Measurements from ENCODE around the gene CDK6.
A peak's percentile ranks its signal among the peaks of the same experiment; 100 is the strongest.

The CDK6 gene

DNA sequence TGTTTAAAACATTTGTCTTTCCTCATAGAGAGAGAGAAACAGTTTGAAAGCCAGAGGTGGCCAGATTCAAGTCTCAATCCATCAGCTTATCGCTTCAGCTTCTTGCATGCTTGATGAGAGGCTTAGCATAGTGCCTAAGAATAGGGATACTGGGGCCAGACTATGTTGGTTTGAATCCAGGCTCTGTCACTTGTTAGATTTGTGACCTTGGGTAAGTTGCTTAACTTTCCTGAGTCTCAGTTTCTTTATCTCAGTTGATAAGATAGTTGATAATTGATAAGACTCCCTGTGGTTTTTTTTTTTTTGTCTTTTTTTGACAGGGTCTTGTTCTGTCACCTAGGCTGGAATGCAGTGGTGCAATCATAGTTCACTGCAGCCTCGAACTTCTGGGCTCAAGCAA is 12.1 kb upstream of the CDK6 start:
- no peak overlapping the region for H3K27ac ChIP-seq (ENCODE audit: low read length)
- no peak overlapping the region for H3K9ac ChIP-seq (ENCODE audit: low read depth, low read length)
- no peaks in the 10 kb centered on the region for H3K9me3 ChIP-seq (ENCODE audit: insufficient read depth, low read length, severe bottlenecking)
- H4K20me1 ChIP-seq (ENCODE audit: insufficient read depth, low read length), result 0 out of 2 replicates have a peak, but pooled peaks cover 5% of the 10 kb centered on the region
- TF ChIP-seq EZH2 (IDR thresholded peaks at IDR 0.05; ENCODE audit: borderline replicate concordance, low read depth, low read length, severe bottlenecking), result no peak
- no peak for TF ChIP-seq CTCF (IDR thresholded peaks at IDR 0.05; ENCODE audit: borderline replicate concordance, extremely low read depth, low read length, poor library complexity, severe bottlenecking)
- peaks cover 20% of the 10 kb centered on the region for H3K36me3 ChIP-seq (ENCODE audit: insufficient read depth, low read length)
- no peaks in the 10 kb centered on the region for H3K27me3 ChIP-seq (ENCODE audit: insufficient read depth, low read length, poor library complexity)
- peaks cover 2% of the 10 kb centered on the region; the same call in 1 of the 2 replicates for H3K4me1 ChIP-seq (ENCODE audit: insufficient read depth, low read length)
- H3K4me2 ChIP-seq (ENCODE audit: insufficient read depth, low read length), result no peak overlapping the region
- H3K79me2 ChIP-seq (ENCODE audit: insufficient read depth, low read length), result peaks cover 89% of the 10 kb centered on the region
- H3K4me3 ChIP-seq (ENCODE audit: low read depth in 1 of 2, low read length in 2 of 2), result no peak overlapping the region
- DNase-seq (no peak), ATAC-seq (ENCODE audit: insufficient read depth, low read depth) (no peak)
- no peak overlapping the region for H2AFZ ChIP-seq (ENCODE audit: low read depth, low read length)

DNA sequence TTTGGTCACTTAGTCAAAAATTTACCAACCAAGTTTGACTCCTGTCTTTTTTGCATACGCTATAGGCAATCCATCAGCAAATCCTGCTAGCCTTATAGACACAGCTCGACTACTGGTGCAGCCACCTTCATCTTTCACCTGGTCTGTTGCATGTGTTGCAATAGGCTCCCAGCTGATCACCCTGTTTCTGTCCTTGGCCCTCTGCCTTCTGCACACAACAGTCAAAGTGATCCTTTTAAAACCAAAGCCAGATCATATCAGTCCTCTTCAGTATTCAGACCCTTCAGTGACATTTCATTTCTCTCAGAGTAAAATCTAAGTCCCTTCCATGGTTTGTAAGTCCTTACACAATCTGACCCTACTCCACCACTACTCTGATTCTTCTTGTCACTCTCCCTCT is 10.9 kb upstream of the CDK6 start:
- Histone ChIP-seq H3K9ac (ENCODE audit: low read depth, low read length) (no peak overlapping the region), H3K79me2 (ENCODE audit: insufficient read depth, low read length) (peaks cover 95% of the 10 kb centered on the region), H3K4me1 (ENCODE audit: insufficient read depth, low read length) (peaks cover 2% of the 10 kb centered on the region; the same call in 1 of the 2 replicates), H3K36me3 (ENCODE audit: insufficient read depth, low read length) (peaks cover 20% of the 10 kb centered on the region), H3K9me3 (ENCODE audit: insufficient read depth, low read length, severe bottlenecking) (no peaks in the 10 kb centered on the region), H2AFZ (ENCODE audit: low read depth, low read length) (no peak overlapping the region), H3K4me2 (ENCODE audit: insufficient read depth, low read length) (no peak overlapping the region), H4K20me1 (ENCODE audit: insufficient read depth, low read length) (0 out of 2 replicates have a peak, but pooled peaks cover 5% of the 10 kb centered on the region), H3K4me3 (ENCODE audit: low read depth in 1 of 2, low read length in 2 of 2) (no peak overlapping the region), H3K27me3 (ENCODE audit: insufficient read depth, low read length, poor library complexity) (no peaks in the 10 kb centered on the region), H3K27ac (ENCODE audit: low read length) (no peak overlapping the region)
- ATAC-seq (ENCODE audit: insufficient read depth, low read depth) (no peak), DNase-seq (no peak)
- no peak for TF ChIP-seq EZH2 (IDR thresholded peaks at IDR 0.05; ENCODE audit: borderline replicate concordance, low read depth, low read length, severe bottlenecking)
- no peak for TF ChIP-seq CTCF (IDR thresholded peaks at IDR 0.05; ENCODE audit: borderline replicate concordance, extremely low read depth, low read length, poor library complexity, severe bottlenecking)

DNA sequence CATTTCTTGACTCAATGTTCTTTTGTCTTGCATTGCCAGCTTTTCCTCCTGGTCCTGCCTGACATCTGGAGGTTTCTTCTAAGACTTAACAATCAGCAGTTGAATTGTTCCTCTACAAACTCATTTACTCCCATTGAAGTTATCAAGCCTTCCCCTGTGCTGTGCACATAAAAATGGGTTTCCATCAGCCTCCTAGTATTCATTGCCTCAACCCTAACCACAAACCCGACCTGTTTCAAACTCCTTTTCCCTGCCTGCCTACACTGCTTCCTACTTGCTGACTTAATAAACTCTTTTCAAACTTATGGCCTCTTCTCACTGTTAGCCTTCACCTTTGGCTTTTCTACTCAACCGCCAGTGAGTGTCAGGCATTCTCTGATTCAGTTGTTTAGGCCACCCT is 9.4 kb upstream of the CDK6 start:
- Histone ChIP-seq H3K4me3 (ENCODE audit: low read depth in 1 of 2, low read length in 2 of 2) (no peak overlapping the region), H3K79me2 (ENCODE audit: insufficient read depth, low read length) (peaks cover 96% of the 10 kb centered on the region), H3K27me3 (ENCODE audit: insufficient read depth, low read length, poor library complexity) (no peaks in the 10 kb centered on the region), H3K9me3 (ENCODE audit: insufficient read depth, low read length, severe bottlenecking) (no peaks in the 10 kb centered on the region), H3K36me3 (ENCODE audit: insufficient read depth, low read length) (peaks cover 20% of the 10 kb centered on the region), H3K4me2 (ENCODE audit: insufficient read depth, low read length) (no peak overlapping the region), H3K4me1 (ENCODE audit: insufficient read depth, low read length) (peaks cover 8% of the 10 kb centered on the region), H2AFZ (ENCODE audit: low read depth, low read length) (no peak overlapping the region), H4K20me1 (ENCODE audit: insufficient read depth, low read length) (0 out of 2 replicates have a peak, but pooled peaks cover 5% of the 10 kb centered on the region), H3K9ac (ENCODE audit: low read depth, low read length) (no peak overlapping the region), H3K27ac (ENCODE audit: low read length) (no peak overlapping the region)
- ATAC-seq (ENCODE audit: insufficient read depth, low read depth), result peak; percentile 74
- no peak for DNase-seq
- TF ChIP-seq CTCF (IDR thresholded peaks at IDR 0.05; ENCODE audit: borderline replicate concordance, extremely low read depth, low read length, poor library complexity, severe bottlenecking), result no peak
- TF ChIP-seq EZH2 (IDR thresholded peaks at IDR 0.05; ENCODE audit: borderline replicate concordance, low read depth, low read length, severe bottlenecking), result no peak

DNA sequence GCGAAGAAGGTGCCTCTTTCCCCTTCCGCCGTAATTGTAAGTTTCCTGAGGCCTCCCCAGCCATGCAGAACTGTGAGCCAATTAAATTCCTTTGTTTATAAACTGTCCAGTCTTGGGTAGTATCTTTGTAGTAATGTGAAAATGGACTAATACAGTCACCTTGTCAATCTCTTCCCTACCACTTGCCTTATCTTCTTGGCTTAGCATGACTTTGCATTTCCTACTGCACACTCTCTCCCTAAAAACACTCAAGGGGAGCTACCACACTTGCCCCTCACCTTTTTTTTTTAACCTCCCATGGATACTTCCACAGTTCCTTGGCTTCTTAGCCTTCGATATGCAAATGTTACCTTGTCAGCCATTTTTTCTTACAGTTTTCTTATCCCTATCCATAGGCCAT is 7.4 kb upstream of the CDK6 start:
- Histone ChIP-seq H3K4me2 (ENCODE audit: insufficient read depth, low read length) (no peak overlapping the region), H3K4me1 (ENCODE audit: insufficient read depth, low read length) (peaks cover 27% of the 10 kb centered on the region), H3K36me3 (ENCODE audit: insufficient read depth, low read length) (peaks cover 14% of the 10 kb centered on the region), H3K79me2 (ENCODE audit: insufficient read depth, low read length) (peaks cover 99% of the 10 kb centered on the region), H3K27ac (ENCODE audit: low read length) (no peak overlapping the region), H3K9ac (ENCODE audit: low read depth, low read length) (no peak overlapping the region), H3K4me3 (ENCODE audit: low read depth in 1 of 2, low read length in 2 of 2) (no peak overlapping the region), H4K20me1 (ENCODE audit: insufficient read depth, low read length) (0 out of 2 replicates have a peak, but pooled peaks cover 5% of the 10 kb centered on the region), H2AFZ (ENCODE audit: low read depth, low read length) (no peak overlapping the region), H3K9me3 (ENCODE audit: insufficient read depth, low read length, severe bottlenecking) (no peaks in the 10 kb centered on the region), H3K27me3 (ENCODE audit: insufficient read depth, low read length, poor library complexity) (no peaks in the 10 kb centered on the region)
- TF ChIP-seq EZH2 (IDR thresholded peaks at IDR 0.05; ENCODE audit: borderline replicate concordance, low read depth, low read length, severe bottlenecking) (no peak), CTCF (IDR thresholded peaks at IDR 0.05; ENCODE audit: borderline replicate concordance, extremely low read depth, low read length, poor library complexity, severe bottlenecking) (no peak)
- DNase-seq, result no peak
- ATAC-seq (ENCODE audit: insufficient read depth, low read depth), result no peak
